ENCODE data around the gene ADAMTSL1.

ADAMTSL1 gene

DNA sequence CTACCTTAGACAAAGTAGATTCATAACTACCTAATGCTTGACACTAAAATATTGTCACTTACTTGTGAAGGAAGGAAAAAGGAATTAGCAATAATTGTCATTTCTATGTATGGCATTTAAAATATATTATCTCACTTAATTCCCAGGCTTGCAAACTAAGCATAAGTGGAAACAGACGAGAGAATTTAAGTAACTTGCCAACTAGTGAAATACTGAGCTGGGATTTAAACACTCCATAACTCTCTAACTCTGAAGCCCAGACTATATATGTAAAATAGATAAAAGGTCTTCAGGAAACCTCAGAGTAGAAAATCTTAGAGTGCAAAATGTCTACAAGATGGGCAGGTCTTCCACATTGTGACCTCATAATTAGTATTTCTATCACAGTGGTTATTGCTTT, 301.3 kb downstream of the ADAMTSL1 start:
- no peak for TF ChIP-seq ZFX (IDR thresholded peaks at IDR 0.05; ENCODE audit: borderline replicate concordance)
- TF ChIP-seq, protein P1, sequence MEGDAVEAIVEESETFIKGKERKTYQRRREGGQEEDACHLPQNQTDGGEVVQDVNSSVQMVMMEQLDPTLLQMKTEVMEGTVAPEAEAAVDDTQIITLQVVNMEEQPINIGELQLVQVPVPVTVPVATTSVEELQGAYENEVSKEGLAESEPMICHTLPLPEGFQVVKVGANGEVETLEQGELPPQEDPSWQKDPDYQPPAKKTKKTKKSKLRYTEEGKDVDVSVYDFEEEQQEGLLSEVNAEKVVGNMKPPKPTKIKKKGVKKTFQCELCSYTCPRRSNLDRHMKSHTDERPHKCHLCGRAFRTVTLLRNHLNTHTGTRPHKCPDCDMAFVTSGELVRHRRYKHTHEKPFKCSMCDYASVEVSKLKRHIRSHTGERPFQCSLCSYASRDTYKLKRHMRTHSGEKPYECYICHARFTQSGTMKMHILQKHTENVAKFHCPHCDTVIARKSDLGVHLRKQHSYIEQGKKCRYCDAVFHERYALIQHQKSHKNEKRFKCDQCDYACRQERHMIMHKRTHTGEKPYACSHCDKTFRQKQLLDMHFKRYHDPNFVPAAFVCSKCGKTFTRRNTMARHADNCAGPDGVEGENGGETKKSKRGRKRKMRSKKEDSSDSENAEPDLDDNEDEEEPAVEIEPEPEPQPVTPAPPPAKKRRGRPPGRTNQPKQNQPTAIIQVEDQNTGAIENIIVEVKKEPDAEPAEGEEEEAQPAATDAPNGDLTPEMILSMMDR (IDR thresholded peaks at IDR 0.05) = no peak
- no peak overlapping the region for H3K27ac ChIP-seq

DNA sequence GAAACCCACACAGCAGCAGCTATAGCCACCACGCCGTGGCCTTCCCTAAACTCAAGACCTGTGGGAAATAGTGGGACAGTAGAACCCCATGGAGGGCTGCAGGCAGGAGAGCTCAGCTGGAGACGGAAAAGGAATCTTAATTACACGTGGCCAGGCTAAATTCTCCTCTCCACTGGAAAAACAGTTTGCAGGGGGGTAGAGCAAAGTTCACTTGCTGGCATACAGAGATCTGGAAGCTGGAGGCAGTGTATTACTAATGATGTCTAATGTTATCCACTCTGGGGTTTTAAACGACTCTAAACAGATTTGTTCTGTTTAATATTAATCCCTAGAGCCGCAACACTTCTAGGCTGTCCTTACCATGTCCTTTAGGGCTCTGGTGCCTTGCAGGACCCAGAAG, 302.0 kb downstream of the ADAMTSL1 start:
- H3K27ac ChIP-seq = no peak overlapping the region
- TF ChIP-seq ZFX (IDR thresholded peaks at IDR 0.05; ENCODE audit: borderline replicate concordance) = no peak
- TF ChIP-seq, protein P1 (IDR thresholded peaks at IDR 0.05) = no peak

DNA sequence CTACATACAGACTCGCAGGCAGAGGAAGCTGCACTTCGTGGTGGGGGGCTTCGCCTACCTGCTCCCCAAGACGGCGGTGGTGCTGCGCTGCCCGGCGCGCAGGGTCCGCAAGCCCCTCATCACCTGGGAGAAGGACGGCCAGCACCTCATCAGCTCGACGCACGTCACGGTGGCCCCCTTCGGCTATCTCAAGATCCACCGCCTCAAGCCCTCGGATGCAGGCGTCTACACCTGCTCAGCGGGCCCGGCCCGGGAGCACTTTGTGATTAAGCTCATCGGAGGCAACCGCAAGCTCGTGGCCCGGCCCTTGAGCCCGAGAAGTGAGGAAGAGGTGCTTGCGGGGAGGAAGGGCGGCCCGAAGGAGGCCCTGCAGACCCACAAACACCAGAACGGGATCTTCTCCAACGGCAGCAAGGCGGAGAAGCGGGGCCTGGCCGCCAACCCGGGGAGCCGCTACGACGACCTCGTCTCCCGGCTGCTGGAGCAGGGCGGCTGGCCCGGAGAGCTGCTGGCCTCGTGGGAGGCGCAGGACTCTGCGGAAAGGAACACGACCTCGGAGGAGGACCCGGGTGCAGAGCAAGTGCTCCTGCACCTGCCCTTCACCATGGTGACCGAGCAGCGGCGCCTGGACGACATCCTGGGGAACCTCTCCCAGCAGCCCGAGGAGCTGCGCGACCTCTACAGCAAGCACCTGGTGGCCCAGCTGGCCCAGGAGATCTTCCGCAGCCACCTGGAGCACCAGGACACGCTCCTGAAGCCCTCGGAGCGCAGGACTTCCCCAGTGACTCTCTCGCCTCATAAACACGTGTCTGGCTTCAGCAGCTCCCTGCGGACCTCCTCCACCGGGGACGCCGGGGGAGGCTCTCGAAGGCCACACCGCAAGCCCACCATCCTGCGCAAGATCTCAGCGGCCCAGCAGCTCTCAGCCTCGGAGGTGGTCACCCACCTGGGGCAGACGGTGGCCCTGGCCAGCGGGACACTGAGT, 303.2 kb downstream of the ADAMTSL1 start:
- no peak for TF ChIP-seq ZFX (IDR thresholded peaks at IDR 0.05; ENCODE audit: borderline replicate concordance)
- TF ChIP-seq, protein P1 (IDR thresholded peaks at IDR 0.05) = no peak
- no peak overlapping the region for H3K27ac ChIP-seq

DNA sequence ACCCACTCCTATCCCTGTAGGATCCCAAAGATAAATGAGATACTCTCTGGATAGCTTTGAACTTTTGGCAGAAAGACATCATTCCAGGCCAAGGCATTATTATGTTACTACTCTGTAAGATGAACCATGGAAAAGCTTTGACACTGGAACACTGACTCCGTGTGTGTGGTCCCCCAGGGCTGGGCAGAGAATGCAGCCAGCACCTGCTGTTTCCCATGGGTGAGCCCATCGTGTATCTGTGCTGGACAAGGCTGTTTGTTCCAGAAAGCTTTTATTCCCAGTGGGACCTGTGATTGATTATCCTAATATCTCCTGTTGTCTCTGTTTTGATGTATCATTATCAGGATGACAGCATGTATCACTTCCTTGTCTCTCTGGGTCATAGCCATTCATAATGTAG, 304.2 kb downstream of the ADAMTSL1 start:
- no peak overlapping the region for H3K27ac ChIP-seq
- no peak for TF ChIP-seq ZFX (IDR thresholded peaks at IDR 0.05; ENCODE audit: borderline replicate concordance)
- TF ChIP-seq, protein P1 (IDR thresholded peaks at IDR 0.05) = no peak

DNA sequence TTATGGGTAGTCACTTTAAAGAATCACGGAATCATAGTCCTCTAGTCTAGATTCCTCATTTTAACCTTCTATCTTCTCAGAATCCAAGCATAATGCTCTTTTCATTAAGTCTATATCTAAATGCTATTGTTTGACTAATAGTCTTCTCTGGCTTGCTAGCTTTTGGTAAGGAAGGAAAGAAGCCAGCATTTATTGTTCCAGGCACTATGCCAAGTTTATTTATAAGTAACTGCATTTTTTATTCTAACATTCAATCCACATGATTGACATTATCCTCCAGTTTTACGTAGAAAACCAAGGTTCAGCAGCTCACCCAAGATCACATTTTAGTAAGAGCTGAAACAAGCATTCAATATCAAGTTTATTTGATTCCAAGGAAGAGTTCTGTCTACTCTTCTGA, 304.9 kb downstream of the ADAMTSL1 start:
- H3K27ac ChIP-seq = no peak overlapping the region
- TF ChIP-seq ZFX (IDR thresholded peaks at IDR 0.05; ENCODE audit: borderline replicate concordance) = no peak
- TF ChIP-seq, protein P1 (IDR thresholded peaks at IDR 0.05) = no peak

DNA sequence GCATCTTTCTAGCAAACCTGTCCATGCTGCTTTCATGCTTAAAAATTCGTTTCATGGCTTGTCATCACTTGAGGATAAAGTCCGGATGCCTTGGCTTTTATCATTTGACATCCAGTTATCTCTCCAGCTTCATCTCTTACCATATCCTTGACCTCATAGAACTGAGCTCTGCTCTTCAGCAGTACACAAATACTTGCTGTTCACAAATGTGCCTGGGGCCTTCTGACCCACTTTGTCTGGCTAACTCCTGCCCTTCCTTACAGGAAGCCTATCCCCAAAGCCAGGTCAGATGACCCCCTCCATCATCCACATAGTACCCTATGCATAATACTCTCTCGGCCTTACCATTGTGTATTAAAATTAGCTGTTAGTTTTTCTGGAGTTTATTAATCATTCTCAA, 310.0 kb downstream of the ADAMTSL1 start:
- no peak overlapping the region for H3K27ac ChIP-seq
- TF ChIP-seq, protein P1 (IDR thresholded peaks at IDR 0.05) = no peak
- TF ChIP-seq ZFX (IDR thresholded peaks at IDR 0.05; ENCODE audit: borderline replicate concordance) = no peak

DNA sequence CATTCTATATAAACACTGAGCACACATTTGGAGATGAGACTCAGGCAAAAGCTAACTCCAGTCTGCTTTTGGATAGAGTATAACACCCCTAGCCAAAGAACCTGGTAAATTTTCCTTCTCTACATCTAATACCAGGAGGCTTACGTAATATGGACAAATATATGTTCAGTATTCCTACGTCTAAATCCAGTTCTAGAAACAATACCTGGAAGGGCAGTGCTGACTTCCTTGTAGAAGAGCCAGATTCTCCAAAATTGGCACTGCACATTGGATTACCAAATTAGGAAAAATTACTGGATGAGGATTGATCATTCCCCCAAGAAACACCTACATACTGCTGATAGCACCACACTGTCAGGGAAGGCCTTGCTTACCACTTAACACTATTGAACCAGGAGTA, 311.7 kb downstream of the ADAMTSL1 start:
- no peak overlapping the region for H3K27ac ChIP-seq
- TF ChIP-seq ZFX (IDR thresholded peaks at IDR 0.05; ENCODE audit: borderline replicate concordance) = no peak
- TF ChIP-seq, protein P1 (IDR thresholded peaks at IDR 0.05) = no peak

Measured in 22Rv1 (cell line).